Measurements from ENCODE around the gene TRIM42. TPM values are rescaled to one million over a fixed set of nuclear protein-coding genes. Genes with fewer than 3 reads are reported as not detected.

The TRIM42 gene
- total RNA-seq, 4 donors from 2014 or later = not detected

- DNase-seq = no peak
- H3K4me1 ChIP-seq = no peaks in the 10 kb centered on the region
- no peak for TF ChIP-seq CTCF (IDR thresholded peaks at IDR 0.05)
- TF ChIP-seq POLR2A (IDR thresholded peaks at IDR 0.05) = no peak
Measured at GRCh38 chr3:140715035-140715434, 37.2 kb downstream of the TRIM42 start.

GRCh38 chr3:140717921-140718320 lies 40.1 kb downstream of the TRIM42 start:
- no peak for DNase-seq

More at GRCh38 chr3:140715035-140715434, 37.2 kb downstream of the TRIM42 start:
- Histone ChIP-seq H3K27ac (no peak overlapping the region), H3K9me3 (no peaks in the 10 kb centered on the region), H3K36me3 (no peaks in the 10 kb centered on the region), H3K27me3 (no peaks in the 10 kb centered on the region), H3K4me3 (no peak overlapping the region)

GRCh38 chr3:140719841-140720614 lies 42.2 kb downstream of the TRIM42 start:
- TF ChIP-seq POLR2A (IDR thresholded peaks at IDR 0.05) = no peak
- TF ChIP-seq CTCF (IDR thresholded peaks at IDR 0.05) = no peak
- no peaks in the 10 kb centered on the region for H3K27me3 ChIP-seq
- no peaks in the 10 kb centered on the region for H3K9me3 ChIP-seq
- H3K27ac ChIP-seq = no peak overlapping the region
- H3K4me1 ChIP-seq = no peaks in the 10 kb centered on the region
- DNase-seq = no peak
- no peak overlapping the region for H3K4me3 ChIP-seq
- H3K36me3 ChIP-seq = no peaks in the 10 kb centered on the region

More at GRCh38 chr3:140717921-140718320, 40.1 kb downstream of the TRIM42 start:
- no peak for TF ChIP-seq POLR2A (IDR thresholded peaks at IDR 0.05)
- no peak for TF ChIP-seq CTCF (IDR thresholded peaks at IDR 0.05)
- Histone ChIP-seq H3K36me3 (no peaks in the 10 kb centered on the region), H3K9me3 (no peaks in the 10 kb centered on the region), H3K4me1 (no peaks in the 10 kb centered on the region), H3K27me3 (no peaks in the 10 kb centered on the region), H3K4me3 (no peak overlapping the region), H3K27ac (no peak overlapping the region)

- Histone ChIP-seq H3K4me3 (no peak overlapping the region), H3K4me1 (no peaks in the 10 kb centered on the region), H3K36me3 (no peaks in the 10 kb centered on the region), H3K27me3 (no peaks in the 10 kb centered on the region), H3K27ac (no peak overlapping the region), H3K9me3 (no peaks in the 10 kb centered on the region)
- no peak for DNase-seq
- TF ChIP-seq POLR2A (IDR thresholded peaks at IDR 0.05) (no peak), CTCF (IDR thresholded peaks at IDR 0.05) (no peak)
Measured at GRCh38 chr3:140723576-140723975, 45.7 kb downstream of the TRIM42 start.

- Histone ChIP-seq H3K4me3 (no peak overlapping the region), H3K27me3 (no peaks in the 10 kb centered on the region), H3K9me3 (no peaks in the 10 kb centered on the region), H3K27ac (no peak overlapping the region), H3K36me3 (no peaks in the 10 kb centered on the region), H3K4me1 (no peaks in the 10 kb centered on the region)
- TF ChIP-seq POLR2A (IDR thresholded peaks at IDR 0.05) = no peak
- TF ChIP-seq CTCF (IDR thresholded peaks at IDR 0.05) = no peak
- no peak for DNase-seq
Measured at GRCh38 chr3:140724856-140725812, 47.3 kb downstream of the TRIM42 start.

Data from Peyer's patch (tissue), 4 donors.